ENCODE data around the gene CSRNP3. TPM values are rescaled to one million over a fixed set of nuclear protein-coding genes. Genes with fewer than 3 reads are reported as not detected.

The CSRNP3 gene
- total and polyA plus RNA-seq, 10 of the 15 experiments (the other 5 are each of a cell fraction or from before 2014, with no cell fraction given): 0.03 to 5.2 (median 0.11) TPM; not detected in 1

- FAIRE-seq (no peak), DNase-seq (ENCODE audit: low read depth, low spot score) (no peak), ATAC-seq (peak; percentile 81)
- Histone ChIP-seq H3K27ac (ENCODE audit: control insufficient read depth, insufficient read depth) (no peak overlapping the region), H3K36me3 (ENCODE audit: control insufficient read depth in 2 of 2, insufficient read depth in 2 of 2, low read length in 1 of 2) (no peaks in the 10 kb centered on the region), H3K9ac (ENCODE audit: control insufficient read depth, insufficient read depth, low read length) (no peak overlapping the region), H3K27me3 (replicated peaks in 1 of 2; ENCODE audit: control insufficient read depth in 2 of 2, insufficient read depth in 2 of 2, low read length in 1 of 2) (no peaks in the 10 kb centered on the region), H2AFZ (ENCODE audit: control insufficient read depth, low read depth, low read length) (no peak overlapping the region), H3K79me2 (ENCODE audit: control insufficient read depth, insufficient read depth, low read length) (no peaks in the 10 kb centered on the region), H3K9me3 (replicated peaks; ENCODE audit: control insufficient read depth, insufficient read depth, low read length) (no peaks in the 10 kb centered on the region), H3K4me3 (no peak overlapping the region), H4K20me1 (ENCODE audit: control insufficient read depth, insufficient read depth) (no peaks in the 10 kb centered on the region), H3K4me1 (ENCODE audit: control insufficient read depth, insufficient read depth, low read length) (no peaks in the 10 kb centered on the region), H3K4me2 (ENCODE audit: control insufficient read depth, insufficient read depth) (no peak overlapping the region)
- SMC1A ChIA-PET (ENCODE audit: uncharacterized antibody, unreplicated experiment): interaction anchor here (0.8 to 12.4 kb wide), 31 partner anchors 8 to 311 kb away, joined by 3 to 100 read pairs (median 5); no protein-coding TSS in a partner anchor
- intact Hi-C loops (cut with micrococcal nuclease; ENCODE audit: unreplicated experiment): loop anchor here (1.0 to 10.0 kb wide), 3 partner anchors 162 to 311 kb away; no protein-coding TSS in a partner anchor
- POLR2A ChIA-PET: interaction anchor here (1.4 to 1.5 kb wide), 2 partner anchors 9 to 134 kb away, joined by 3 to 4 read pairs; no protein-coding TSS in a partner anchor
- TF ChIP-seq PML (IDR thresholded peaks at IDR 0.05; ENCODE audit: low read length): no peak
- TF ChIP-seq, protein P1, sequence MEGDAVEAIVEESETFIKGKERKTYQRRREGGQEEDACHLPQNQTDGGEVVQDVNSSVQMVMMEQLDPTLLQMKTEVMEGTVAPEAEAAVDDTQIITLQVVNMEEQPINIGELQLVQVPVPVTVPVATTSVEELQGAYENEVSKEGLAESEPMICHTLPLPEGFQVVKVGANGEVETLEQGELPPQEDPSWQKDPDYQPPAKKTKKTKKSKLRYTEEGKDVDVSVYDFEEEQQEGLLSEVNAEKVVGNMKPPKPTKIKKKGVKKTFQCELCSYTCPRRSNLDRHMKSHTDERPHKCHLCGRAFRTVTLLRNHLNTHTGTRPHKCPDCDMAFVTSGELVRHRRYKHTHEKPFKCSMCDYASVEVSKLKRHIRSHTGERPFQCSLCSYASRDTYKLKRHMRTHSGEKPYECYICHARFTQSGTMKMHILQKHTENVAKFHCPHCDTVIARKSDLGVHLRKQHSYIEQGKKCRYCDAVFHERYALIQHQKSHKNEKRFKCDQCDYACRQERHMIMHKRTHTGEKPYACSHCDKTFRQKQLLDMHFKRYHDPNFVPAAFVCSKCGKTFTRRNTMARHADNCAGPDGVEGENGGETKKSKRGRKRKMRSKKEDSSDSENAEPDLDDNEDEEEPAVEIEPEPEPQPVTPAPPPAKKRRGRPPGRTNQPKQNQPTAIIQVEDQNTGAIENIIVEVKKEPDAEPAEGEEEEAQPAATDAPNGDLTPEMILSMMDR (IDR thresholded peaks at IDR 0.05 in 2 of 3, conservative IDR thresholded peaks at IDR 0.05 in 1 of 3; ENCODE audit: control insufficient read depth in 2 of 3, extremely low read depth in 1 of 3, insufficient read depth in 1 of 3, low read depth in 3 of 3, low read length in 3 of 3): peak; percentile 11 to 47 (median 43); a peak in 3 of 6 replicates
- TF ChIP-seq, protein P2, sequence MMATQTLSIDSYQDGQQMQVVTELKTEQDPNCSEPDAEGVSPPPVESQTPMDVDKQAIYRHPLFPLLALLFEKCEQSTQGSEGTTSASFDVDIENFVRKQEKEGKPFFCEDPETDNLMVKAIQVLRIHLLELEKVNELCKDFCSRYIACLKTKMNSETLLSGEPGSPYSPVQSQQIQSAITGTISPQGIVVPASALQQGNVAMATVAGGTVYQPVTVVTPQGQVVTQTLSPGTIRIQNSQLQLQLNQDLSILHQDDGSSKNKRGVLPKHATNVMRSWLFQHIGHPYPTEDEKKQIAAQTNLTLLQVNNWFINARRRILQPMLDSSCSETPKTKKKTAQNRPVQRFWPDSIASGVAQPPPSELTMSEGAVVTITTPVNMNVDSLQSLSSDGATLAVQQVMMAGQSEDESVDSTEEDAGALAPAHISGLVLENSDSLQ (IDR thresholded peaks at IDR 0.05): peak; percentile 55; the same call in 1 of the 2 replicates
- no TSS peak for BruUV-seq (replicated peaks)
- CTCF ChIA-PET: interaction anchor here (0.6 to 9.2 kb wide), 38 partner anchors 8 to 324 kb away, joined by 3 to 105 read pairs (median 4); partner anchors contain the start of gene SCN2A
- WGBS (ENCODE audit: insufficient coverage, insufficient replicate concordance, low lambda C conversion rate, missing lambda C conversion rate): 33% methylated on average over 6 of the region's 6 CpGs
- in situ Hi-C loops (cut with MboI): no loop called here
- RAD21 ChIA-PET (ENCODE audit: unreplicated experiment): interaction anchor here (0.5 to 7.2 kb wide), 19 partner anchors 10 to 311 kb away, joined by 3 to 42 read pairs (median 4); no protein-coding TSS in a partner anchor
Observed at GRCh38 chr2:165563468-165564225, 94.1 kb downstream of the CSRNP3 start.

Data from GM12878 (cell line).